ELR (cell line): ENCODE data around the gene VGLL2.

Experiments used
- DNase-seq: peaks from one replicate; pipeline ENCODE4 v3.0.0-alpha.2; 2015; ENCODE audit warnings: low read depth

The VGLL2 gene

DNA sequence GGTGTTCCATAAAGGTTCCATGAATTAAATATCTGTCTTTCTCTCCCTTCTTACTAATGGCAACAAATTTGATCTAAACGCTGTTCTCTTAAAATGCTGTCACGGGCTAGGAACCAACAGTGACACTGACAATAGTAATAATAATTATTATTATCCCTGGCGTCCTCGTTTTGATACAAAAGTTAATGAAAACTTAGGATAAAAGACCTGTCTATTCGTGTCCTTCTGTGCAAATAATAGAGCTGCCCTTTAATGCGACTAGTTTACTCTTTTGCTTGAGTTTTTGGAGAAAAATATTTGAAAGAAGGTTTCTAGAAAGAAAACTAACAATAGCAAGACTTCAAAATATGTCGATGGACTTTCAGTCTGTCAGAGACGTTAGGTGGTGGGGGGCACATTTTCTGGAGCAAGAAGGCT is 4.3 kb downstream of the VGLL2 start:
- DNase-seq = no peak

DNA sequence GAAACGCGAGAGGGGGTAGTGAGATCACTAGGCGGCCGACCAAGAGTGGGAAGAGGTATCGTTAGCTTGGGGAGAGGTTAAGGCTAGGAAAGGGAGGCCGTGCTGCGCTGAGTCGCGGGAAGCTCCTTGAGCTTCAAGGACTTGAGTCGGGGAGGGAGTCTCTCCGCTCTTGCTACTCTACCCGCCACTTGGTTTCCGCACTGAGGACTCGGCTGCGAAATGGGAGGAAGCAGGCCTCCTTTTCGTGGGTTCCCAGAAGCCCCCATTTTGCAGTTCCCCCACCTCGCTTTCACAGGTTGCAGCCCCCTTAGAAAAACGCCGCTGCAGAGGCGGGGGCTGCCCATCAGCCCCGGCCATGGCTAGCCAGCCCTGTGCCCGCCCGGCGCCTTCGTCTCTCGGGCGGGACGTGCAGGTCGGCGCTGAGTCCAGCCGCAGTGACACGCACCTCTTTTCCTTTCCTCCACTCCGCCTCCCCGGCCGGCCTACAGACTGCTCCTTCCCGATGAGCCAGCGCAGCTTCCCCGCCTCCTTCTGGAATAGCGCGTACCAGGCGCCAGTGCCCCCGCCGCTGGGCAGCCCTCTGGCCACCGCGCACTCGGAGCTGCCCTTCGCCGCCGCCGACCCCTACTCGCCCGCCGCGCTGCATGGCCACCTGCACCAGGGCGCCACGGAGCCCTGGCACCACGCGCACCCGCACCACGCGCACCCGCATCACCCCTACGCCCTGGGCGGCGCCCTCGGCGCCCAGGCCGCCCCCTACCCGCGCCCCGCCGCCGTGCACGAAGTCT is 4.9 kb downstream of the VGLL2 start:
- peak; percentile 14 for DNase-seq

DNA sequence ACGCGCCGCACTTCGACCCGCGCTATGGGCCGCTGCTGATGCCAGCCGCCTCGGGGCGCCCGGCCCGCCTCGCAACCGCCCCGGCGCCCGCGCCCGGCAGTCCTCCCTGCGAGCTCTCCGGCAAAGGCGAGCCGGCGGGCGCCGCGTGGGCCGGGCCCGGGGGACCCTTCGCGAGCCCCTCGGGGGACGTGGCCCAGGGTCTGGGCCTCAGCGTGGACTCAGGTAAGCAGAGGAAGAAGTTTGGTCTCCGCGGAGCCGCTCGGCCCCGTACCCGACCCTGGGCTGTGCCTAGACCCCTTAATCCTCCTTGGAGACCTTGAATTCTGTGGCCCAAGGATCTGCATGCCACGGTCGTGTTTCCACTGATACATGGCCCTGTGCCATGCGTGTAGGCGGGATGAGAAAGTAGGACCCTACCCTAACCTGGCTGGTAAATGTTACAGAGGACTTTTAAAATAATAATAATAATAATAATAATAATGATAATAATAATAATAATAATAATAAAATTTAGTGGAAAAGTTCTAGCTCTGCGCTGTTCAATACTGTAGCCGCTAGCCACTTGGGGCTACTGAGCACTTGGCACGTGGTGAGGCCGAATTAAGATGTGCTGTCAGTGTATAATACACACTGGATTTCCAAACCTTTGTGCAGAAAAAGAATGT is 5.6 kb downstream of the VGLL2 start:
- no peak for DNase-seq

DNA sequence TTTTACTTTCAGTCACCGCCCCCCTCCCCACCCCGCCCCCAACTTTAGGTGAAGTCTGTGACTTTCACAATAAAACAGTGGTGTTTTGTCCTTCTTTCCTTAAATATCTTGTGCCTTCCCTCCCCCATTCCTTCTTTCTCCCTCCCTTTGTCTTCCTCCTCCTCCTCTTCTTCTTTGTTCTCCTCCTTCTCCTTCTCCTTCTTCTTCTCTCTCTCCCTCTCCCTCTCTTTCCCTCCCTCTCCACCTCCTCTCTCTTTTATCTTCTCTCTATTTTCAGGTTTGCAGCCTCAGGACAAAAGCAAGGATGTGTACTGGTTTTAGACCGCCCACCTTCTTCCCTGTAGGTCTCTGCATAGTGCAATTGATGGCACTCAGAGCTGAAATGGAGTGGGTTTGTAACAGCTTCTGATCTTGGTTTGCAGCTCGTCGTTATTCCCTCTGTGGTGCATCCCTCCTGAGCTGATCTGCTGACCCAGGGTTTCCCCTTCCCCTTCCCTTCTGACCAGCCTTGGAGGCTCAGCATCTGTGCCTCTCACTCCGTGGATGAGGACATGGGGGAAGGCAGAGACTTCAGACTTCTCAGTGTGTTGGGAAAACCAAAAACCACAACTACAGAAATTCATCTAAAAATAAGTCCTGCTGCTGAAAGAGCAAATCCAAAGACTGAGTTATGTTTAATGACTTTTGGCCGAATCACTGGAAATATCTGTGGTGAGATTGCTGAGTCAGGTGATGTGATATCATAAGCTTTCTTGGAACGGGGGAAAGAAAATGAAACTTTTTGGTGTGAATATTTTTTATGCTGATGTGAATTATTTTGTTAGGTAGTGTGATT is 6.9 kb downstream of the VGLL2 start:
- no peak for DNase-seq

DNA sequence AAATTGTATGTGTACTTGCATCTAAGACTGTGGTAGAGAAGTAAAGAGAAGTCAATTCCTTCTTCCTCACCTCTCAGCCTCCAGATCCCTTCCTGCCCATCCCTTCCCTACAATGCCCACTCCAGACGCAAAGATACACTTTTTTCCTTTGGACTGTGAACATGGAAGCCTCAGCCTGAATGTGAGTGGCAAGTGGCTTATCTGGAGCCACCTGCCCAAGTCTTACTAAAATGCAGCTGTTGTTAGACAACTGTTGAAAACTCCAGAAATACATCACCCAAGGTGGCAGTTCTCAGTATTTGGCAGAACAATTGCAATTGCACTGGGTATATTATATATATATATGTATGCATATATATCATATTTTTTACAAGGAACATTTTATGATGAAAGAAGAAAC is 7.5 kb downstream of the VGLL2 start:
- no peak for DNase-seq

DNA sequence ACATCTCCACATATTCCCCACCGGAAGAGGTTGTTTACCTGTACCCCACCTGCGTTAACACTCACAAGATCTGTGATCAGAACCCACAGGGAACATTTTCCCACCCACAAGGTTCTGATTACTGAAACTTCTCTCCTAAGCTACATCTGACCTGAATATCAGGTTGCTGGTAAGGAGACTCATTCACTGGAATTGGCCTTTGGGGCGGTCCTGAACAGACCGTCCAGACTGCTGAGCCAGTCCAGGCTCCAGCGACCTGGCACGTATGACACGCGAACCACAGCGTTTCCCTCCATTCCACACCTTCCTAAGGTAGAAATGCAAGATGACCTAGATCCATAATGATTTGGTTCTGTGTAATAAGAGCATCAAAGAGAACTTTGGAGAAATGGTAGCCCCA is 9.8 kb downstream of the VGLL2 start:
- no peak for DNase-seq

DNA sequence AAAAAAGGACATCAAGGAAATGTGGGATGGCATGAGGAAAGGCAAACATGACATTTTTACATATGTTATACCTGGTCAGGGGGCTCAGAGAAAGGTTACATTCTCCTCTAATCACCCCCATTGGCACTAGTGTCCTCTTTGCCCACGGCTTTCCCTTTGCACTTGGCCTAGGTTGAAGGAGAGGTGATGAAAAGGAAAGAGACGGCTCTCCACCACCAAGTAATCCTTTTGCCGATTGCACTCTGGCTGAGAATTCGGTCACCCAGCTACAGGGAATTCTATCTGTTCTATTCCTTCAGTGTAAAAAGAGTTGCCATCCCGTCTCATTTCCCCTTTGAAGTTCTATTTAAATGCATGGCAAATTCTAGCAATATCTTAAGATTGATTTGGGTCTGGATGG is 10.4 kb downstream of the VGLL2 start:
- DNase-seq = no peak

DNA sequence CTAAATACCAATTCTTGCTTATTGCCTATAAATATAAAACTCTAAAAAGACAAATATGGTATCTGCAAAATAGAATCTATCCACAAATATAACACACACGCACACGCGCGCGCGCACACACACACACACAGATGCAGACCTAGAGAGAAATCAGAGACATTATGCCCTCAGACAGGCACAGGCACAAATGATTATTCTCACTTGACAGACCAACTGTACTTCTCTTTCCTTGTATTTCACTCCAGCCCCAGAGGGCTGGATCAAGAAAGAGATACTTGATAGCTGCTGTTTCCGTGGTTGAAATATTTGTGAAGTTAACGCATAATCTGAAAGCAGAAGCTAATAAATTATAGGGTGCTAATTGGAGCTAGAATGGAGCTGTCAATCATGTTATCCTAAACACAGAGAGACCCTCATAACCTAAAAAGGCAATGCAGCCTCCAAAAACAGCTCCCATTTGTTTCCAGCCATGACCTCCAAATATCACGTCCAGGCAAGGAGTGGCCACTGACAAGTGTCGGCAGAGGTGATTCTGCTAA is 11.5 kb downstream of the VGLL2 start:
- DNase-seq = no peak

DNA sequence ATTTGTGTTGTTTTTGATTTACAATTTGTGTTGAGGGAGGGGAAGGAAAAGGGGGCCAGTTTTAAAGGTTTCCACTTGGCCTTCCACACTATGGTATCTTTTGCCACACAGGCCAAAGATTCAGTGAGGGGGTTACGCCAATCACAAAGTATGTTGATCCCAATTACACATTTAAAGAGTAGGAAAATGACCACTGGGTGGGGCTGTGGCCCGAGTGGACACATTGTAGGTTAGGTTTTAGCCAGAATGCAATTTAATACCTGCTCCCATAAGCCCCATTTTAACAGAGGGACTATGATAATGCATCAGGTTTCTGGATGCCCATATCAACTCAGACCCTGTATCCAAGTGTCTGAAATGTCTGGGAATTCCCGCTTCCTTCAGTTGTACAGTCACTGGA is 15.6 kb downstream of the VGLL2 start:
- DNase-seq = peak; percentile 30

DNA sequence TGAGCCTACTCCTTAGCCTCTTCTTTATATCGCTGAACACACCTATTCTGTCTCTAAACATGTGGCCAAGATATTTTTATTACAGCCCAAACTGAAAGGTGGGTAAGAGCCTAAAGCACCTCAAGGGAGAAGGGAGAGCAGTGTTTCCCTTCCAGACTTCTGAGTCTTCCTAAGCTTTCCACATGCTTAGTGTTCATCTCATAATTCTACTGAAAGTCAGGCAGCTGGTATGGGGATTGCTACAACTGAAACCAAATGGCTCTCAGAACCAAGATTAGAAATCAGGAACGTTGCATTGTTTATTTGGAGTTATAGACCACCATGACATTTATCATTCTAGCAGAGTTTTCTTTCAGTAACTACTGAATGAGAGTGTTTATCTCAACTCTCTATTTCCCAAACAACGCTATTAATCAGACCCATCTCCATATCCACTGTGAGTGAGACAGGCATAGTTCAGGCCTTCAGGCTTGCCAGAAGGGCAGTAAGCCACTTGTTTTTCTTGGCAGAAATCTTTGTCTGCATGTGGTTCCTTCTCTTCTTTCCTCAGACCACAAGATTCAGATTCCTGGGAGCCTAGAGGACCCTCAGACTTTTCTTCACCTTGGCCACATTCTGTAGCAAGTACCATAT is 22.8 kb downstream of the VGLL2 start:
- DNase-seq = no peak

DNA sequence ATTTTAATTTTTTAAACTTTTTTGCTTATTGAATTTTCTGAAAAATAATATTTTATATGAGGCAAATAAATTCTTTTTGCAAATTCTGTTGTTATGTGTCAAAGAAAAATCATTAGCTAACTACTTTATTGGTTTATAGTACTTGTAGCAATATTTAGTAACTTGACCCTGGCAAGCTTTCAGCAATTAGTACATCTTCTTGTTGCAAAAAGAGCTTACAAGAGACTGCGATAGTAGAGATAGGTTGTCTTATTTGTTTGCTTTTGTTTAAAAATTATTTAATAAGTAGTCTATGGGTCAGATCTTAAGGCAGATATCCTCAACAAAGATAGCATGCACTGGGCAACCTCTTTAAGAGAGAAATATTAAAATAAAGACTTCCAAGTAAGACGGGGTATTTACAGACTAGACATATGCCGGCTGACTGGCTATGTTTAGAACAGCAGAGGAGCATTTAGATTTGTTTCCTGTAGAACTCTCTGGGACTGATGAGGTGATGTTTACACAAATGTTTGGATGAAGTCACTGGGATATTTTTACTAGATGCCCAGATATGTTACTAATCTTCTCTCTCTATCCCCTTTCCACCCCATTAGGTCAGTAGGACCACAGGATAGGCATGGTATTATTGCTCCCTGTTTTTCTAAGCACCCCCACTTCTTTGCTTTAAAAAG is 25.0 kb downstream of the VGLL2 start:
- DNase-seq = no peak

DNA sequence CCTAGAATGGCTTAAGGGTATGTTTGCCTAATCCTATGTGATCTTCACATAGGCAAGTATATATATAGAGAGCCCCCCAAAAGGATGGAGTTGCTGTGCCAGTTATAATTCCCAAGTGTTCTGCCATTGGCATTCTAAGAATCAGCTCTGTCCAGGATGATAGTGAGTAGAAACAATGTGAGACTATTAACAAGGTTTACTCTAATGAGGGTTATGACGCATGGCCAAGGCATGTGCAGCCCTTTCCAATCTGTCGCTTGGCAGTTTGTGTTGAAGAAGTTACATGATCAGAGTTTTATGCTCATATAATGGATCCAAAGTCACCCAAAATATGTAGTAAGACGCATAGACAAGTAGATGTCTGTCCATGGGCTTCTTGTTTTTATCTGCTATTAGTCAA is 33.6 kb downstream of the VGLL2 start:
- DNase-seq = peak; percentile 6

DNA sequence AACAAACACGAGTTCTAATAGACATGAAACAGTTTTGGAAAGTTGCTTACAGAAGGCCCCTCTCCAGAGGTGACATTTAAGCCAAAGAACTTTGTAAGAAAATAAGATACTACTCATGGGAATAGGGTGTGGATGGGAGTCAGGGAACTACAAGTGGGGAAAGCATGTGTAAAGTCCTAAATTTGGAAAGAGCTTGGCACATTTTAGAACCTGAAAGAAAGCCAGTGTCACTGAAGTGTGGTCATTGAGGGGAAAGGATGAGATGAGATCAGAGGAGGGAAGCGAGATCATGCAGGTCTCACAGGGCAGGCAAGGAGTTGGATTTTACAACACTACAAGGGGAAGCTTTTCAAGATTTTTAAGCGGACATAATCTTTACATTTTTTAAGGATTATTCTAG is 38.0 kb downstream of the VGLL2 start:
- no peak for DNase-seq

DNA sequence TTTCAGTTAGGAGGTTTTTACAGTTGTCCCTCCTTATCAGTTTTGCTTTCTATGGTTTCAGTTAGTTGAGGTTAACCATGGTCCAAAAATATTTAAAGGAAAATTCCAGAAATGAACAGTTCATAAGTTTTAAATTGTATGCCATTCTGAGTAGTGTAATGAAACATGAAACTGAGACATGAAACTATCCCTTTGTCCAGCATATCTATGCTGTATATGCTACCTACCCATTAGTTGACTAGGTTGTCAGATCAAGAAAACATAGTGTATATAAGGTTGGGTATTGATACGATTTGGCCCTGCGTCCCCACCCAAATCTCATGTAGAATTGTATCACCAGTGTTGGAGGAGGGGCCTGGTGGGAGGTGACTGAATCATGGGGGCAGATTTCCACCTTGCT is 39.1 kb downstream of the VGLL2 start:
- no peak for DNase-seq

DNA sequence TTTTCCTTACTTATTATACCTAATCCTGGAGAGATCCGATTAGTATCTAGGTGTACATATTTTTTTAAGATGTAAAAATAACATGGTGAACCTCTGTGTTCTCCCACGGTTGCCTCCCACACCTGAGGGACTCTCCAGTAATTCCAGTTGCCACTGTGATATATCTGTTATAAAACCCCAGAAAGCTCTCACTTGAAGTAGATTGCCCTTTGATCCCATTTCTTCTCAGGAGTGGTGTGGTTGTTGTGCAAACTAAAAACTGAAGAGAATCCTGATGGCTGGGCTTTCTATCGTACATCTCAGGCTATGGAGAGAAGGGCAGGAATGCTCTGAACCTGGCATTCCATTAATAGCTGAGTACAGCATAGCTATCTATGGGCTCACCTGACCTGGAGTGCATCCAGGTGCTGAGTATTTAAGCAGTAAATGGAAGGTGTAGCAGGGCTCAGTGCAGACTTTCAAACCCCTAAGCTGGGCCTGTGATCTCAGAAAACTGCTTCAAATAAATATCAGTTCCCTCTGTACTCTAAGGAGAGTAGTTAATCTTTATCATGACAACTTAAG is 41.0 kb downstream of the VGLL2 start:
- DNase-seq = no peak

DNA sequence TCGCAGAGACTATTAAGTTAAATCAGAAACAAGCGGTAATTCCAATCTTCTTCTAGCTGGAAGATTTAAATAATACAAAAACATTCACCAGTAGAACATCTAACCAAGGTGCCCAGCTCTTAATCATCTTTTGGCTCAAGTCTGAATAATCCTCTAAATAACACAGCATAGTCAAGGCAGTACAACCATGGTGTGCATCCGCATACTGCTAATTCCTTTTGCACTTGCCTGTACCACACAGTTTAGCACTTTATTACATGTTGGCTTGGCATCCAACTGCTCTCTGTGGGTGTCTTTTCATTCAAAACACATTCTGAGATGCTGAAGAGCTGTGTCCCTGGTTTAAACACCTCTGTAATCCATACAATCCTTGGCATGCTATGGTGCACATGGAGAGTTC is 42.3 kb downstream of the VGLL2 start:
- DNase-seq = no peak

DNA sequence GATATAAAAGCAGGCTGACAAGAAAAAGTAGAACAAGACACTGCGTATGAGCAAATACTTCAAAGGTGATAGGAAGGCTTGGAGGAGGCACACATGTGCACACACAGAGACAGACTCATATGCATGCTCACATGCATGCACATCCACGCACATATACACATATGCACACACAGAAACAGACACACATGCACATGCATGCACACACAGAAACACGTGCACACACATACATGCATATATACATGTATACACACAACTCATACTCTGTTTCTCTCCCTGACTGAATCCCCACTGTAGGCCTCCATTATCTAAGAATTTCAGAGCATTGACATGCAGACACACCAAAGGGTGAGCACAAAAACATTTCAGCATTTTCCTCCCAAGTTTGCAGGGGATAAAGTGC is 43.7 kb downstream of the VGLL2 start:
- no peak for DNase-seq

DNA sequence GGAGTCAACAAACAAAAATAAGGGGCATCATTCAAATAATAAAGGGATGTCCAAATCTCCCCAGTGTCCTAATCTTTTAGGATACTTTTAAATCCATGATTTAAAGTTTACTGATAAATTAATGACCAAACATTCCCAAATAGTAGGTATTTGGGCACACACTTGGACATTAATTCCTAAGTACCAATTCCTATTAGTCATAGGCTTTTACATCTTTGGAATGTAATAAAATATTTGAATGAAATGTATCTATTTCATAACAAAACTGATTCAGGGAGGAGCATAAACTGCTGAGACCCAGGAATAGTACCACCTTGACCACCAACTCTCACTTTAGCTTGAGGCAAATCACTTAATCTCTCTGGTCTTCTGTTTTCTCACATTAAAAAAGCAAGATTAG is 44.3 kb downstream of the VGLL2 start:
- DNase-seq = no peak

DNA sequence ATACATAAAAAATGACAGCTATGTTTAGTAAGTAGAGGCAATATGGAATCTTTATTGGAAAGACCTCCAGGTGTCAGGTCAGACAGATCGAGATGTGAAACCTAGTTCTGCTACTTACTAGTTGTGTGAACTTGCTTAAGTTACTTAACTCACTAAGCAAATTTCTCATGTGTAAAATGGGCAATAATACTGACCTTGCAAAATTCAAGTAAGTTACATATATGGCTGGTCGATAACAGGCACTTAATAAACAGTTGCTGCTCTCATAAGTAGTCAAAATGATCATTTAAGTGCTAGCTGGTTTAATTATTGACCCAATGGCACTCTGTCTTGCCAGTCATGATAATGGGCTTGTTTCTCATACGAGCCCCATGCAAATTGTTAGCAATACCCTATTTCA is 46.0 kb downstream of the VGLL2 start:
- no peak for DNase-seq

DNA sequence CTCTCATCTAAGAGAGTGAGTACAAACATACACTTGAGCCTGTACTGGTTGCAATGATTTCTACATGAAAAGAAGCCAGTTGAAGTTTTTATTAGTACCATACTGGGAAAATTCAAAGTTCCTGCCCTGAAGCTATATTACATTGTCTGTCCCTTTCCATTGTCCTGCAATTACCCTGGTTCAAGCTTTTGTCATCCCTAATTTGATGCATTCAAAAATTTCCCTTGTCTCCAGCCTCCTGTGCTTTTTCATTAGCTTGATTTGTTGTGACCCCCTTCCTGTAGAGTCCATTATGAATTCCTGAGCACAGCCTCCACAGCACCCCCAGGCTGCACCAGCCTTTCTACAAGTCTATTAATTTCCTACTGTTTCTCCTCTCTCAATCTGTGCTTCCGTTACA is 46.4 kb downstream of the VGLL2 start:
- DNase-seq = no peak

DNA sequence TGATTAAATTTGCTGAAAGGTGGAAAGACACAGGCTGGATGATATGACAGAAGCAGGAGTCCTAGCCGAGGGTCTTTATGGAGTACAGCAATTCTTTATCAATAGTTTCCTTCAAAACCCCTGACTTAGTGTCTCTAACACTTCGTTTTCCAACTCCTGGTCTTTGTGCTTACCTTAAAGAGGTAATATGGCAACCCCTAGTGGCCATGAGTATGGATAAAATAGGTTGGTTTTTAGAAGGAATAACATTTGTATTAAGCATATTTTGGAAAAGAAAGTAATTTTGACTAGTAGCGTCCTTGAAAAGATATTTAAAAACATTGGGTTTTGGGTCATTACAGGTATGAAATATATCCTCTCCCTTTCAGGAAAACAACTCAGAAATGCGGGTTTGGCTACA is 51.9 kb downstream of the VGLL2 start:
- DNase-seq = peak; percentile 52
